Neuronal stem cell (in vitro differentiated cells): ENCODE measurements around the gene CYTH2.
A peak's percentile ranks its signal among the peaks of the same experiment; 100 is the strongest.

ENCODE experiments used
- DNase-seq: peaks from one replicate; pipeline ENCODE4 v3.0.0-alpha.2; 2013; ENCODE audit warnings: low spot score
- H2AFZ ChIP-seq: one replicate; pipeline ENCODE4 v1.6.1; 2013; ENCODE audit warnings: mild to moderate bottlenecking, low read length, inconsistent platforms
- H2AK5ac ChIP-seq: 2 replicates; pipeline ENCODE4 v1.6.1; 2013; ENCODE audit warnings: low read depth, mild to moderate bottlenecking, inconsistent platforms, low read length, moderate library complexity, mixed read lengths
- H2BK120ac ChIP-seq: 2 replicates; pipeline ENCODE4 v1.6.1; 2013; ENCODE audit warnings: low read depth, mild to moderate bottlenecking, inconsistent platforms, low read length, moderate library complexity, mixed read lengths
- H2BK12ac ChIP-seq: one replicate; pipeline ENCODE4 v1.6.1; 2013; ENCODE audit warnings: low read length, inconsistent platforms
- H2BK15ac ChIP-seq: 2 replicates; pipeline ENCODE4 v1.6.1; 2013; ENCODE audit warnings: mild to moderate bottlenecking, low read length, inconsistent platforms, mixed read lengths
- H2BK5ac ChIP-seq: one replicate; pipeline ENCODE4 v1.6.1; 2013; ENCODE audit warnings: inconsistent platforms, mild to moderate bottlenecking, low read length, moderate library complexity
- H3K14ac ChIP-seq: one replicate; pipeline ENCODE4 v1.6.1; 2013; ENCODE audit warnings: low read length, inconsistent platforms
- H3K18ac ChIP-seq: 2 replicates; pipeline ENCODE4 v1.6.1; 2013; ENCODE audit warnings: low read length, inconsistent platforms
- H3K23ac ChIP-seq: 2 replicates; pipeline ENCODE4 v1.6.1; 2013; ENCODE audit warnings: low read depth, mild to moderate bottlenecking, mixed read lengths, low read length, inconsistent platforms; ENCODE audit not compliant: poor library complexity
- H3K27ac ChIP-seq: replicated peaks from 3 replicates; pipeline ENCODE4 v1.5.1; 2013; ENCODE audit warnings: low read length, inconsistent platforms
- H3K27me3 ChIP-seq, 3 experiments: 2 replicates each; pipeline ENCODE4 v1.6.1; 2013; ENCODE audit warnings: low read length in 3 of 3, mild to moderate bottlenecking in 2 of 3, inconsistent platforms in 1 of 3, low read depth in 1 of 3, mixed read lengths in 1 of 3, moderate library complexity in 1 of 3; ENCODE audit not compliant: control insufficient read depth in 3 of 3, insufficient read depth in 3 of 3
- H3K36me3 ChIP-seq, 2 donors: replicated peaks in 1 of 2; 2 replicates each; pipeline ENCODE4 v1.6.1; 2013; ENCODE audit warnings: low read length in 2 of 2; ENCODE audit not compliant: control insufficient read depth in 2 of 2, insufficient read depth in 2 of 2
- H3K4ac ChIP-seq: 2 replicates; pipeline ENCODE4 v1.6.1; 2013; ENCODE audit warnings: inconsistent platforms, mild to moderate bottlenecking, low read length, moderate library complexity
- H3K4me1 ChIP-seq, 2 donors: 1 replicate in 1 of 2; 2 replicates in 1 of 2; pipeline ENCODE4 v1.6.1; 2013; ENCODE audit warnings: low read length in 2 of 2, low read depth in 1 of 2; ENCODE audit not compliant: control insufficient read depth in 2 of 2, insufficient read depth in 1 of 2
- H3K4me2 ChIP-seq: one replicate; pipeline ENCODE4 v1.6.1; 2013; ENCODE audit warnings: mild to moderate bottlenecking, low read length, inconsistent platforms; ENCODE audit not compliant: insufficient read depth, poor library complexity, severe bottlenecking
- H3K4me3 ChIP-seq, 2 donors: 2 replicates each; pipeline ENCODE4 v1.5.1; 2013; ENCODE audit warnings: low read length in 2 of 2, mild to moderate bottlenecking in 2 of 2, inconsistent platforms in 1 of 2, moderate library complexity in 1 of 2
- H3K79me1 ChIP-seq: one replicate; pipeline ENCODE4 v1.6.1; 2013; ENCODE audit warnings: low read depth, mild to moderate bottlenecking, inconsistent platforms, low read length, moderate library complexity
- H3K9ac ChIP-seq: one replicate; pipeline ENCODE4 v1.6.1; 2013; ENCODE audit warnings: mild to moderate bottlenecking, low read depth, low read length, inconsistent platforms; ENCODE audit not compliant: poor library complexity
- H3K9me3 ChIP-seq, 2 donors: replicated peaks in 1 of 2; 2 replicates each; pipeline versions ENCODE3 to v1.6.1; 2013; ENCODE audit warnings: low read length in 2 of 2, mild to moderate bottlenecking in 2 of 2, inconsistent platforms in 1 of 2, low read depth in 1 of 2, mixed read lengths in 1 of 2, moderate library complexity in 1 of 2; ENCODE audit not compliant: control insufficient read depth in 2 of 2, insufficient read depth in 1 of 2
- H4K8ac ChIP-seq: one replicate; pipeline ENCODE4 v1.6.1; 2013; ENCODE audit warnings: low read depth, mild to moderate bottlenecking, inconsistent platforms, low read length, moderate library complexity
- H4K91ac ChIP-seq: one replicate; pipeline ENCODE4 v1.6.1; 2013; ENCODE audit warnings: low read length, low read depth, mild to moderate bottlenecking, inconsistent platforms; ENCODE audit not compliant: poor library complexity
- WGBS, 2 donors: extraction: QIAGEN DNeasy Blood & Tissue Kit; methylation state at CpG; one replicate each; pipeline ENCODE4 v1.1.7; 2013; ENCODE audit warnings: missing lambda C conversion rate in 2 of 2, mixed read lengths in 1 of 2; ENCODE audit not compliant: insufficient read length in 2 of 2, insufficient replicate concordance in 1 of 2; ENCODE audit errors: extremely low coverage in 2 of 2; 5-methylcytosine and 5-hydroxymethylcytosine counted together

The CYTH2 gene

DNA sequence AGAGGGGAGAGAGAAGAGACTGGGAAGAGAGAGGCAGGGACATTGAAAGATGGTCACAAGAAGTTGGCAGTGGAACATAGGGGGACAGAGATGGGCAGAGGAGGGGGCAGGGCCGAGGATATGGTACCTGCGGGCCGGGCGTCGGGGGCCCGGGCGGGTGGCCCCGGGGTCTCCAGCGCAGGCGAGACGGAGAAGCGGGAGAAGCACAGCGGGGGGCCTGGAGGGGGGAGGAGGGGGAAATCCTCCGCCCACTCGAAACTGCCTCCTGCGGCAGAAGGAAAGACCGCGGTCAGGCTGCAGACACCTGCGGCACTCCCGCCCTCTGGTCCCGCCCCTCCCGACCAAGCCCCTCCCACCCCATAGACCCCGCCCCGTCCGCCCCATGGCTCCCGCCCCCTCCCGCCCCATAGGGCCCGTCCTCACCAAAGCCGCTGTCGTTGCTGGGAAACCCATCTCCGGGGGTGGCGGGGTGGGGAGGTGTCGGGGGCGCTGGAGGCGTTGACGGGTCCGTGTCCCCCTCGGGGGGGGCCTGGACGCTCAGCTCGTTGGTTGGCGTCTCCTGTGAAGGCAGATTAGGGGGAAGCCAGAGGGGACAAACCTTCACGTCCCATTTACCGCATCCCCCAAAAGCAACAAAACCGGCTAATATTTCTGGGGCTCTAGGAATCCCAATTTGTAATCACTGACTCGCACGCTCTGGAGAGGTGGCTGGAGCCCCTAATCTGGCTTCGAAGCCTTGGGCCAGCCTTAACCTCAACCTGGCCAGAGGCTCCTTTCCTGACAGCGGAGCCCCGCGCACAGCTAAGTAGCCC is 22.0 kb downstream of the CYTH2 start:
- Histone ChIP-seq H3K4me3 (peak overlapping the region in 1 of 2 donors; percentile 72), H2BK15ac (peak overlapping the region; percentile 7), H4K91ac (no peak overlapping the region), H3K4me1 (peaks cover 6 to 23% of the 10 kb centered on the region in 2 donors), H3K4me2 (peak overlapping the region; percentile 75), H3K18ac (peak overlapping the region; percentile 82), H3K9me3 (no peaks in the 10 kb centered on the region), H3K27ac (peak overlapping the region; percentile 86), H4K8ac (no peak overlapping the region), H3K9ac (no peak overlapping the region), H2AFZ (peak overlapping the region; percentile 62), H2BK5ac (no peak overlapping the region), H3K79me1 (no peaks in the 10 kb centered on the region), H3K4ac (no peak overlapping the region), H2AK5ac (peak overlapping the region; percentile 68), H3K23ac (peak overlapping the region; percentile 2), H3K14ac (no peak overlapping the region), H2BK120ac (no peak overlapping the region), H3K36me3 (no peaks in the 10 kb centered on the region), H2BK12ac (no peak overlapping the region), H3K27me3 (peaks cover 0 to 49% (median 14%) of the 10 kb centered on the region in 3 experiments)
- no CpG with 5 or more reads among the region's 50 CpGs for WGBS, 2 donors
- no peak for DNase-seq

DNA sequence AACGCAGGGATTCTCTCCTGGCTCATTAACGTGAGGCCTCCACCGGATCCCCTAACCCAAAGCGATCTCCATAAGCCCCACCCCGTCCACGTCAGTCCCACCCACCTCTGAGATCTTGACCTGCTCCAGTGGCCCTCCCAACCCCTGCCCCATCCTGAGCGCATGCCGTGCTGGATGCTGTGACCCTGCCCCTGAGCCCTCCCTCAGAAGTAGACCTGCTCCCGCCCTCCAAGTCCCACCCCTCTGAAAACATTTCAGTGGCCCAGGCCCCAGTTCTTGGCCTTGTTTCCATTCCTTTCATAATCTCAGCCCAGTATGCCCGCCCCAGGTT is 22.6 kb downstream of the CYTH2 start:
- Histone ChIP-seq H3K4me3 (peak overlapping the region in 1 of 2 donors; percentile 72), H3K9me3 (no peaks in the 10 kb centered on the region), H3K36me3 (no peaks in the 10 kb centered on the region), H3K18ac (peak overlapping the region; percentile 82), H3K27me3 (peaks cover 0 to 50% (median 14%) of the 10 kb centered on the region in 3 experiments), H3K23ac (no peak overlapping the region), H2BK15ac (peak overlapping the region; percentile 6), H2AFZ (no peak overlapping the region), H2BK5ac (no peak overlapping the region), H3K79me1 (no peaks in the 10 kb centered on the region), H3K4me2 (peak overlapping the region; percentile 60), H3K14ac (no peak overlapping the region), H3K9ac (no peak overlapping the region), H2BK12ac (no peak overlapping the region), H4K91ac (no peak overlapping the region), H3K4me1 (peaks cover 6 to 23% of the 10 kb centered on the region in 2 donors), H4K8ac (no peak overlapping the region), H2BK120ac (no peak overlapping the region), H3K27ac (peak overlapping the region; percentile 86), H2AK5ac (peak overlapping the region; percentile 50), H3K4ac (no peak overlapping the region)
- DNase-seq = no peak
- no CpG with 5 or more reads among the region's 10 CpGs for WGBS, 2 donors

DNA sequence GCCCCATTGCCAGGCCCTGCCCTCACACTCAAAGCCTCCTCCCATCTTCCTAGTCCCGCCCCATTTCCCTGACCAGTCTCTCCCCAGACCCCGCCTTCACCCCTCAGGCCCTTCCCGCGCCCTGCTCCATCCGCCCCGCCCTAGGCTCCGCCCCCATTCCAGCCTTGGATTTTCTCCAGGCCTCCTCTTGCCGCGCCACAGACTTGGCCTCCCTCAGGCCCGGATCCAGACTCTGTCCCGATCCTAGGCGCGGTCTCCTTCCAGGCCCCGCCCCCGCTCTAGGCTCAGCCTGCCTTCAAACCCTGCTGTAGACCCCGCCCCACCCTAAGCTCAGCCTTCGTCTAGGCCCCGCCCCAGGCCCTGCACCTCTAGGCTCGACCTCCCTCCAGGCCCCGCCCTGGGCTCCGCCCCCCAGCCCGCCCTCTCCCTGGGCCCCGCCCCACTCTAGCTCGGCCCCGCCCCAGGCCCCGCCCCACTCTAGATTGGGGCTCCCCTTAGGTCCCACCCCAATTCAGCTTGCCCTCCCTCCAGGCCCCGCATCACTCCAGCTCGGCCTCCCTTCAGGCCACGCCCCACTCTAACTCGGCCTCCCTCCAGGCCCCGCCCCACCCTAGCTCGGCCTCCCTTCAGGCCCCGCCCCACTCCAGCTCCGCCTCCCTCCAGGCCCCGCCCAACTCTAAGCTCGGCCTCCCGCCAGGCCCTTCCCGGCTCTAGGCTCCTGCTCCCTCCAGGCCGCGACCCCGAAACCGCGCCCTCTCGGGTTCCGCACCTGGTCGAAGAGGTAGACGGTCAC is 24.0 kb downstream of the CYTH2 start:
- Histone ChIP-seq H2BK5ac (no peak overlapping the region), H2BK12ac (no peak overlapping the region), H3K18ac (peak overlapping the region; percentile 96), H4K8ac (no peak overlapping the region), H3K36me3 (no peaks in the 10 kb centered on the region), H3K4ac (no peak overlapping the region), H3K4me1 (peaks cover 6 to 23% of the 10 kb centered on the region in 2 donors), H3K27ac (peak overlapping the region; percentile 90), H4K91ac (no peak overlapping the region), H2AK5ac (no peak overlapping the region), H3K9me3 (no peaks in the 10 kb centered on the region), H3K4me2 (peak overlapping the region; percentile 84), H2BK120ac (no peak overlapping the region), H3K23ac (peak overlapping the region; percentile 98), H3K4me3 (peak overlapping the region; percentile 55 to 93), H3K79me1 (no peaks in the 10 kb centered on the region), H3K14ac (peak overlapping the region; percentile 86), H2AFZ (peak overlapping the region; percentile 88), H3K27me3 (peaks cover 0 to 55% (median 14%) of the 10 kb centered on the region in 3 experiments), H3K9ac (peak overlapping the region; percentile 94), H2BK15ac (no peak overlapping the region)
- no CpG with 5 or more reads among the region's 47 CpGs for WGBS, 2 donors
- DNase-seq = peak; percentile 95
